Neuronal stem cell (in vitro differentiated cells): ENCODE data around the gene OPN1SW.

Source experiments
- DNase-seq: peaks from one replicate; pipeline ENCODE4 v3.0.0-alpha.2; 2013; ENCODE audit warnings: low spot score
- H2AFZ ChIP-seq: one replicate; pipeline ENCODE4 v1.6.1; 2013; ENCODE audit warnings: mild to moderate bottlenecking, low read length, inconsistent platforms
- H2AK5ac ChIP-seq: 2 replicates; pipeline ENCODE4 v1.6.1; 2013; ENCODE audit warnings: low read depth, mild to moderate bottlenecking, inconsistent platforms, low read length, moderate library complexity, mixed read lengths
- H2BK120ac ChIP-seq: 2 replicates; pipeline ENCODE4 v1.6.1; 2013; ENCODE audit warnings: low read depth, mild to moderate bottlenecking, inconsistent platforms, low read length, moderate library complexity, mixed read lengths
- H2BK12ac ChIP-seq: one replicate; pipeline ENCODE4 v1.6.1; 2013; ENCODE audit warnings: low read length, inconsistent platforms
- H2BK15ac ChIP-seq: 2 replicates; pipeline ENCODE4 v1.6.1; 2013; ENCODE audit warnings: mild to moderate bottlenecking, low read length, inconsistent platforms, mixed read lengths
- H2BK5ac ChIP-seq: one replicate; pipeline ENCODE4 v1.6.1; 2013; ENCODE audit warnings: inconsistent platforms, mild to moderate bottlenecking, low read length, moderate library complexity
- H3K14ac ChIP-seq: one replicate; pipeline ENCODE4 v1.6.1; 2013; ENCODE audit warnings: low read length, inconsistent platforms
- H3K18ac ChIP-seq: 2 replicates; pipeline ENCODE4 v1.6.1; 2013; ENCODE audit warnings: low read length, inconsistent platforms
- H3K23ac ChIP-seq: 2 replicates; pipeline ENCODE4 v1.6.1; 2013; ENCODE audit warnings: low read depth, mild to moderate bottlenecking, mixed read lengths, low read length, inconsistent platforms; ENCODE audit not compliant: poor library complexity
- H3K27ac ChIP-seq: replicated peaks from 3 replicates; pipeline ENCODE4 v1.5.1; 2013; ENCODE audit warnings: low read length, inconsistent platforms
- H3K27me3 ChIP-seq, 3 experiments: 2 replicates each; pipeline ENCODE4 v1.6.1; 2013; ENCODE audit warnings: low read length in 3 of 3, mild to moderate bottlenecking in 2 of 3, inconsistent platforms in 1 of 3, low read depth in 1 of 3, mixed read lengths in 1 of 3, moderate library complexity in 1 of 3; ENCODE audit not compliant: control insufficient read depth in 3 of 3, insufficient read depth in 3 of 3
- H3K36me3 ChIP-seq, 2 donors: replicated peaks in 1 of 2; 2 replicates each; pipeline ENCODE4 v1.6.1; 2013; ENCODE audit warnings: low read length in 2 of 2; ENCODE audit not compliant: control insufficient read depth in 2 of 2, insufficient read depth in 2 of 2
- H3K4ac ChIP-seq: 2 replicates; pipeline ENCODE4 v1.6.1; 2013; ENCODE audit warnings: inconsistent platforms, mild to moderate bottlenecking, low read length, moderate library complexity
- H3K4me1 ChIP-seq, 2 donors: 1 replicate in 1 of 2; 2 replicates in 1 of 2; pipeline ENCODE4 v1.6.1; 2013; ENCODE audit warnings: low read length in 2 of 2, low read depth in 1 of 2; ENCODE audit not compliant: control insufficient read depth in 2 of 2, insufficient read depth in 1 of 2
- H3K4me2 ChIP-seq: one replicate; pipeline ENCODE4 v1.6.1; 2013; ENCODE audit warnings: mild to moderate bottlenecking, low read length, inconsistent platforms; ENCODE audit not compliant: insufficient read depth, poor library complexity, severe bottlenecking
- H3K4me3 ChIP-seq, 2 donors: 2 replicates each; pipeline ENCODE4 v1.5.1; 2013; ENCODE audit warnings: low read length in 2 of 2, mild to moderate bottlenecking in 2 of 2, inconsistent platforms in 1 of 2, moderate library complexity in 1 of 2
- H3K79me1 ChIP-seq: one replicate; pipeline ENCODE4 v1.6.1; 2013; ENCODE audit warnings: low read depth, mild to moderate bottlenecking, inconsistent platforms, low read length, moderate library complexity
- H3K9ac ChIP-seq: one replicate; pipeline ENCODE4 v1.6.1; 2013; ENCODE audit warnings: mild to moderate bottlenecking, low read depth, low read length, inconsistent platforms; ENCODE audit not compliant: poor library complexity
- H3K9me3 ChIP-seq, 2 donors: replicated peaks in 1 of 2; 2 replicates each; pipeline versions ENCODE3 to v1.6.1; 2013; ENCODE audit warnings: low read length in 2 of 2, mild to moderate bottlenecking in 2 of 2, inconsistent platforms in 1 of 2, low read depth in 1 of 2, mixed read lengths in 1 of 2, moderate library complexity in 1 of 2; ENCODE audit not compliant: control insufficient read depth in 2 of 2, insufficient read depth in 1 of 2
- H4K8ac ChIP-seq: one replicate; pipeline ENCODE4 v1.6.1; 2013; ENCODE audit warnings: low read depth, mild to moderate bottlenecking, inconsistent platforms, low read length, moderate library complexity
- H4K91ac ChIP-seq: one replicate; pipeline ENCODE4 v1.6.1; 2013; ENCODE audit warnings: low read length, low read depth, mild to moderate bottlenecking, inconsistent platforms; ENCODE audit not compliant: poor library complexity
- WGBS, 2 donors: extraction: QIAGEN DNeasy Blood & Tissue Kit; methylation state at CpG; one replicate each; pipeline ENCODE4 v1.1.7; 2013; ENCODE audit warnings: missing lambda C conversion rate in 2 of 2, mixed read lengths in 1 of 2; ENCODE audit not compliant: insufficient read length in 2 of 2, insufficient replicate concordance in 1 of 2; ENCODE audit errors: extremely low coverage in 2 of 2; 5-methylcytosine and 5-hydroxymethylcytosine counted together

OPN1SW gene

GRCh38 chr7:128755075-128755818, 20.3 kb downstream of the OPN1SW start:
- Histone ChIP-seq H3K9ac (no peak overlapping the region), H3K4me1 (no peaks in the 10 kb centered on the region), H2BK120ac (no peak overlapping the region), H2BK12ac (no peak overlapping the region), H2BK15ac (no peak overlapping the region), H4K8ac (no peak overlapping the region), H3K23ac (no peak overlapping the region), H3K18ac (no peak overlapping the region), H3K4me2 (no peak overlapping the region), H2AFZ (no peak overlapping the region), H4K91ac (no peak overlapping the region), H2AK5ac (no peak overlapping the region), H3K14ac (no peak overlapping the region), H3K9me3 (no peaks in the 10 kb centered on the region), H3K36me3 (peaks cover 20 to 95% of the 10 kb centered on the region in 2 donors), H3K27ac (no peak overlapping the region), H3K4ac (no peak overlapping the region), H3K4me3 (no peak overlapping the region), H2BK5ac (no peak overlapping the region), H3K27me3 (no peaks in the 10 kb centered on the region), H3K79me1 (peaks cover 2% of the 10 kb centered on the region)
- no peak for DNase-seq
- WGBS, 2 donors = no CpG with 5 or more reads among the region's 2 CpGs

- no peaks in the 10 kb centered on the region for H3K9me3 ChIP-seq
- no peaks in the 10 kb centered on the region for H3K4me1 ChIP-seq
- peaks cover 22 to 94% of the 10 kb centered on the region in 2 donors for H3K36me3 ChIP-seq
- H3K27me3 ChIP-seq = no peaks in the 10 kb centered on the region
- no CpG with 5 or more reads among the region's 1 CpG for WGBS, 2 donors
- H3K9ac ChIP-seq = no peak overlapping the region
- H4K91ac ChIP-seq = no peak overlapping the region
- no peak overlapping the region for H3K27ac ChIP-seq
- no peak overlapping the region for H3K14ac ChIP-seq
- H4K8ac ChIP-seq = no peak overlapping the region
- H2AK5ac ChIP-seq = no peak overlapping the region
- no peak overlapping the region for H3K23ac ChIP-seq
- H3K4me3 ChIP-seq = no peak overlapping the region
- no peak overlapping the region for H2BK15ac ChIP-seq
- DNase-seq = no peak
- H2BK12ac ChIP-seq = no peak overlapping the region
- peaks cover 2% of the 10 kb centered on the region for H3K79me1 ChIP-seq
- H3K4me2 ChIP-seq = no peak overlapping the region
- no peak overlapping the region for H3K18ac ChIP-seq
- no peak overlapping the region for H2BK120ac ChIP-seq
- no peak overlapping the region for H2AFZ ChIP-seq
- H2BK5ac ChIP-seq = no peak overlapping the region
- no peak overlapping the region for H3K4ac ChIP-seq
Observed at GRCh38 chr7:128752251-128752650, 23.3 kb downstream of the OPN1SW start.

GRCh38 chr7:128747327-128748079, 28.1 kb downstream of the OPN1SW start:
- Histone ChIP-seq H2AK5ac (no peak overlapping the region), H3K14ac (no peak overlapping the region), H3K9ac (no peak overlapping the region), H3K23ac (no peak overlapping the region), H2BK12ac (no peak overlapping the region), H2BK15ac (no peak overlapping the region), H2BK120ac (no peak overlapping the region), H3K4ac (no peak overlapping the region), H3K27me3 (no peaks in the 10 kb centered on the region), H3K4me3 (no peak overlapping the region), H3K4me1 (no peaks in the 10 kb centered on the region), H3K18ac (no peak overlapping the region), H4K8ac (no peak overlapping the region), H3K36me3 (peaks cover 6 to 72% of the 10 kb centered on the region in 2 donors), H3K9me3 (no peaks in the 10 kb centered on the region), H3K4me2 (no peak overlapping the region), H4K91ac (no peak overlapping the region), H2BK5ac (no peak overlapping the region), H3K27ac (no peak overlapping the region), H2AFZ (no peak overlapping the region), H3K79me1 (peaks cover 2% of the 10 kb centered on the region)
- WGBS, 2 donors = no CpG with 5 or more reads among the region's 6 CpGs
- DNase-seq = no peak

GRCh38 chr7:128745706-128746105, 29.9 kb downstream of the OPN1SW start:
- H4K8ac ChIP-seq = no peak overlapping the region
- no peak overlapping the region for H3K4ac ChIP-seq
- peaks cover 2% of the 10 kb centered on the region for H3K79me1 ChIP-seq
- no peak overlapping the region for H2BK120ac ChIP-seq
- no peak overlapping the region for H2AK5ac ChIP-seq
- no peak overlapping the region for H2AFZ ChIP-seq
- no peak overlapping the region for H3K23ac ChIP-seq
- H3K9ac ChIP-seq = no peak overlapping the region
- H3K4me2 ChIP-seq = no peak overlapping the region
- H3K27me3 ChIP-seq = no peaks in the 10 kb centered on the region
- H3K27ac ChIP-seq = no peak overlapping the region
- peaks cover 2 to 6% of the 10 kb centered on the region in 2 donors for H3K4me1 ChIP-seq
- H3K4me3 ChIP-seq = no peak overlapping the region
- no peak overlapping the region for H3K14ac ChIP-seq
- no peaks in the 10 kb centered on the region for H3K9me3 ChIP-seq
- H4K91ac ChIP-seq = no peak overlapping the region
- H2BK15ac ChIP-seq = no peak overlapping the region
- H2BK12ac ChIP-seq = no peak overlapping the region
- no peak for DNase-seq
- no CpG with 5 or more reads among the region's 1 CpG for WGBS, 2 donors
- H3K18ac ChIP-seq = no peak overlapping the region
- peaks cover 6 to 68% of the 10 kb centered on the region in 2 donors for H3K36me3 ChIP-seq
- H2BK5ac ChIP-seq = no peak overlapping the region
